H1 (cell line): Measurements from ENCODE around the gene POLR2M. TPM values are rescaled to one million over a fixed set of nuclear protein-coding genes. Genes with fewer than 3 reads are reported as not detected.

Source experiments
- CBX8 ChIP-seq: fragments of 300-800, 300-1000 bp; sonication (generic); IDR thresholded peaks from 2 replicates; pipeline ENCODE4 v1.7.1; 2016; ENCODE audit warnings: low read depth, low read length, borderline replicate concordance
- CEBPB ChIP-seq: IDR thresholded peaks from 2 replicates; pipeline ENCODE4 v1.6.1; 2012; ENCODE audit warnings: low read depth, low read length
- CHD1 ChIP-seq: IDR thresholded peaks from 2 replicates; pipeline ENCODE4 v1.6.1; 2012; ENCODE audit warnings: low read depth, low read length, improper control_type of control experiment
- SP4 ChIP-seq: IDR thresholded peaks from 2 replicates; pipeline ENCODE4 v1.6.1; 2012; ENCODE audit warnings: low read length, inconsistent platforms
- TCF12 ChIP-seq: IDR thresholded peaks from 2 replicates; pipeline ENCODE4 v1.6.1; 2011; ENCODE audit warnings: low read depth, mild to moderate bottlenecking, low read length
- polyA plus RNA-seq, 7 experiments: library from polyadenylated mRNA; depleted of rRNA in 3 of 7; stranded (reverse) in 5 of 7; unstranded in 2 of 7; fragments of >200 nt in 5 of 7; fragments of 200-250 nt in 2 of 7; gene quantifications; 1 replicate in 5 of 7; 2 replicates in 1 of 7; 4 replicates in 1 of 7; pipeline versions ENCODE4 v1.2.1 to v1.2.3, GENCODE V29; 2011 to 2013; ENCODE audit warnings: missing spikeins in 2 of 7, mixed read lengths in 2 of 7
- total RNA-seq: library from RNA; stranded (reverse); fragmentation: NEBNext Ultra II Directional; extraction: Animal tissue kit (Norgen Biotek cat#: 25700); gene quantifications from 2 replicates; pipeline ENCODE4 v1.2.1, GENCODE V29; 2021

The POLR2M gene
- total and polyA plus RNA-seq, 2 of the 8 experiments (the other 6 are each of a cell fraction or from before 2014, with no cell fraction given), result 32.7 to 55.1 TPM

- TF ChIP-seq CEBPB (no peak), CHD1 (no peak), CBX8 (no peak), TCF12 (no peak), SP4 (no peak)
Measured at GRCh38 chr15:57686657-57687056, 19.9 kb upstream of the POLR2M start (continued).
